Activated CD4-positive, alpha-beta T cell treated with anti-CD3 and anti-CD28 coated beads for 48 hours (primary cell): Measurements from ENCODE around the gene FAM181B.

ENCODE experiments used
- DNase-seq: peaks from one replicate; pipeline ENCODE4 v3.0.0-alpha.2; 2020

Gene FAM181B

DNA sequence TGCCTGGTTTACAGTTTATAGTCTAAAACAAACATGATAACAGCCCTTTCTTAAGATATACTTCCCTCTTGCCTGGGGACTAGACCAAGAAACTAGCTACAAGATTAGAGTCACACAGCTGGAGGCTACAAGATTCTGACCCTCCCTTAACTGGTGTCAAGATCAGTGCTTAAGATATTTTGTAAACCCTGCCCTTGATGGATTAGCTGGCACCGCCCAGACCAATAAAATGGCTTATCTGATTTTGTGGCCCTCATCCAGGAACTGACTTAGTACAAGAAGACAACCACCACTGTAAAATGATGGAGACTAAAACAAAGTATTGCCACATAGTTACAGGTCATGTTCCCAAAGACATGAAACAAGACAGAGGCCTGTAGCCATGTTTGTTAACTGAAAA, 53.4 kb downstream of the FAM181B start:
- DNase-seq = no peak
